GM18507 (cell line): ENCODE results near the gene ZFYVE21.
"Not testable (repeated sequence)": the region's sequence is repeated elsewhere in the genome, so short reads cannot be mapped to it uniquely, and the experiment has no call there.

ENCODE experiments used
- DNase-seq: peaks from one replicate; pipeline ENCODE4 v3.0.0; 2011; ENCODE audit warnings: low read depth; ENCODE audit not compliant: insufficient read length; ENCODE audit errors: extremely low spot score
- FAIRE-seq: peaks from 2 replicates; lab custom pipeline; 2011; peaks lifted over from hg19 to GRCh38; lab: Jason Lieb, UNC

ZFYVE21 gene

GRCh38 chr14:103746701-103747100 lies 31.1 kb downstream of the ZFYVE21 start:
- no peak for FAIRE-seq
- DNase-seq: no peak

DNA sequence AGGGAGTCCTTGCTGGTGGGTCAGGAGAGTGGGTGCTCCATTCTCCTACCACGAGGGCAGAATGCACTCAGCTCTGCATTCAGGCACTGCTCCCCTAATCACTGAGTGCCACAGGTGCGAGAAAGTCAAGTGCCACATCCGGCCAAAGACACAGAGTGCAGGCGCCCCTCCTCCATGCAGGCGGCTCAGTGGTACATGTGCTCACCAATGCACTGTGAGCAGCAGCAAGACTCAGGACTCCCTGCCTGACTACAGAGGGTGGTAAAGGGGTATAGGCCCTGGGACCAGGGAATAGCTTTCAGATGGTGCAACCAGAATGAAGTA lies 32.9 kb downstream of the ZFYVE21 start:
- no peak for FAIRE-seq
- DNase-seq: no peak

GRCh38 chr14:103749452-103749851 lies 33.8 kb downstream of the ZFYVE21 start:
- FAIRE-seq (no peak), DNase-seq (no peak)

DNA sequence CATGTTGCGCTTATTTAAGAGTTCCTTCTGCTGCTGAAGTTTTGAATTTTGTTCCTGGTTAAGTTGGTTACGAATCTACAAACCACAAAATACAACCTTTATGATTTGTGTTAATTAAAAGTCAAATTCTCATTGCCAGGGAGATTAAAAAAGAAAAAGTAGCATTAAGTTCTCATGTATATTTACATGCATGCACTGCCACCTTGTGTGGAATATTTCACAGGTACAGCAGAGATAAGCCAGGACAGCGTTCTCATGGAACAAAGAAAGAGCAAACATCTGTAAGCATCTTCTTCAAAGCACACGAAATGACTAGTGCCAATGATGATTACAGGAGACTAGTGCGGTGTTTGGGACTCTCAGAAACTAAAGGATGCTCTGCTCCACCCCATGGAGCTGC lies 34.2 kb downstream of the ZFYVE21 start:
- DNase-seq (no peak), FAIRE-seq (no peak)

- no peak for DNase-seq
- no peak for FAIRE-seq
Observed at GRCh38 chr14:103753774-103754173, 38.2 kb downstream of the ZFYVE21 start.

DNA sequence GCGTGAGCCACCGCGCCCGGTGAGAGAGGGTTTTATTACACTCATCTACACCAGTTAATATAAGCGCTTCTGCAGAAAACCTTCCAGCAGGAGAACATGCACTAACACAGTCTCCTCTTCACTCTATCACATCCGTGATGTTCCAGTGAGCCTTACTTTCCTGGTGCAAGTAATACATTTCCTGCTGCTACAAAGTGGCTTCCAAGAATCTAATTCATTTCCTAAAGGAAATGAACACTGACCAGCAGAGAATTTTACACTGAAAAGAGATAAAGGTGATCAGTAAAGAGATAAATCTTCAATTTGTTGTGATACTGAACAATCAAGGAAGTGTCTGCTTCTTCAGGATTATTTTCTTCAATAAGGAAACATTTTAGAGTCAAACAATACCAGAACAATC lies 39.5 kb downstream of the ZFYVE21 start:
- FAIRE-seq (no peak), DNase-seq (no peak)

- FAIRE-seq: no peak
- DNase-seq: no peak
Observed at GRCh38 chr14:103758059-103758776, 42.6 kb downstream of the ZFYVE21 start.

DNA sequence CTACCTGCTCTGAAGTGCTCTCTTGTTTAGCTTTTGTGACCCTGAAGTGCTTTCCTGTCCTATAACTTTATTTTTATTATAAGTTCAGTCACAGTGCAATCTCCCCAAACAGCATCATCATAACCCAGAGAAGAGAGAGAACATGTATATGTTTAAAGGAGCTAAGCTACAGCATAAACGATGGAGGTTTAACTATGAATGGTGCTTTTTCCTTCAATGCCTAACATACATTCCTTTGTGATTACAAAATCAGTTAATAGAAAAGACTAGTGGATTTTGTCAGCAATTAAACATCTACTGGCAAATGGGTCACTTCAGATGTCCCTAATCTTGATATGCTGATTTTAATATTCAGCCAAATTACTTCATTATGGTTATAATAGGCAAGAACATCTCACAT lies 46.4 kb downstream of the ZFYVE21 start:
- DNase-seq: no peak
- no peak for FAIRE-seq

DNA sequence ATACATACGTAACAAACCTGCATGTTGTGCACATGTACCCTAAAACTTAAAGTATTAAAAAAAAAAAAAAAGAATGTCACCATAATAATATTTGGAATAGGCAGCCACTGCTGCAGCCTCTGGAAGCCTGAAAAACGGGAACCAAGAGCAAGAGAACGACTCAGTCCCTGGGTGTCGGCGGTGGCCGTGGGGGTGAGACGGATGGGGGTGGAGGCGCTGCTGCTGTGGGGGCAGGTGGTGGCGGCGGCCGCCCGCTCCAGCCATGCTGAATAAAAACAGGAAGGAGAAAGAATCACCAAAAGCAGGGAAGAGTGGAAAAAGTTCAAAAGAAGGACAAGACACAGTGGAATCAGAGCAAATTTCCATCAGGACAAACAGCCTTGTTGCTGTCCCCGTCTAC lies 46.9 kb downstream of the ZFYVE21 start:
- DNase-seq: no peak
- FAIRE-seq: no peak

- DNase-seq: no peak
- no peak for FAIRE-seq
Observed at GRCh38 chr14:103763730-103764488, 48.3 kb downstream of the ZFYVE21 start.

- no peak for DNase-seq
- FAIRE-seq: no peak
Observed at GRCh38 chr14:103765526-103765925, 49.9 kb downstream of the ZFYVE21 start.

GRCh38 chr14:103767336-103767894 lies 51.8 kb downstream of the ZFYVE21 start:
- DNase-seq (no peak), FAIRE-seq (no peak)

DNA sequence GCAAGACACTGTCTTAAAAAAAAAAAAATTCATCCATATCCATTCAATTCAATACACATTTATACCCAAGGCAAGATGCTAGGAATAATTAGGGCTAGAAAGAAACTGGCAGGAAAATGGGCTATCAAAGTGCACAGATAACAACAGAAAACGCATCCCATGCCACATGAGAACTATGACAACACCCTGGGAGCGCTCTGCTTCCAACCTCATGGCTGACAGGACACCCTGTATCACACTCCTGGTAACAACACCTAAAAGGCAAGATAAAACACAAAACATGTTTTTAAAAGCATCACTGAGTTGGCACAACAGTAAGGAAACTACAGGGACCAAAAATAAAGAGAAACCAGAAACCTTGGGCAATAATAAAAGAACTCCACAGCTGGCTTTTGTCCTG lies 54.9 kb downstream of the ZFYVE21 start:
- DNase-seq: no peak
- no peak for FAIRE-seq

GRCh38 chr14:103770902-103771301 lies 55.3 kb downstream of the ZFYVE21 start:
- DNase-seq: no peak
- FAIRE-seq: no peak

GRCh38 chr14:103772078-103772712 lies 56.6 kb downstream of the ZFYVE21 start:
- DNase-seq (no peak), FAIRE-seq (no peak)

GRCh38 chr14:103773521-103773920 lies 57.9 kb downstream of the ZFYVE21 start:
- FAIRE-seq: no peak

GRCh38 chr14:103775506-103775905 lies 59.9 kb downstream of the ZFYVE21 start:
- no peak for DNase-seq
- no peak for FAIRE-seq

More at GRCh38 chr14:103773521-103773920, 57.9 kb downstream of the ZFYVE21 start:
- DNase-seq: no peak

GRCh38 chr14:103776319-103776718 lies 60.7 kb downstream of the ZFYVE21 start:
- FAIRE-seq: not testable (repeated sequence)

DNA sequence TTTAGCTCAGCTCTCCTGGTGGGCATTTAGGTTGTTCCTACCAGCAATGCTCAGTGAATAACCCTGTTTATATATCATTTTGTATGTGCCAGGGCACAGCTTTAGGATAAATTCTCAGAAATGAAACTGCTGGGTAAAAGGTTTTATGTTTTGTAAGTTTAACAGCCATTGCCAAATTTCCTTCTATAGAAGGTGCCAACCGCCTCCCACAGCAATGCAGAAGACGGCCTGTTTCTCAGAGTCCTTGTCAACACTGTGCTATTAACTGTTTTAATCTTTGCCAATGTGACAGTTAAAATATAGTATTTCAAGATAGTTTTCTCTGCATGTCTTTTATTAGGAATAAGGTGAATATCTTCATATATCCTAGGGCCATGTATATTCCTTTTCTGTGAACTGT lies 66.8 kb downstream of the ZFYVE21 start:
- FAIRE-seq: no peak
- DNase-seq: no peak

More at GRCh38 chr14:103776319-103776718, 60.7 kb downstream of the ZFYVE21 start:
- DNase-seq: not testable (repeated sequence)
